Liver (tissue), 9 donors: ENCODE measurements around the gene SATB2. TPM values are rescaled to one million over a fixed set of nuclear protein-coding genes. Genes with fewer than 3 reads are reported as not detected.
A peak's percentile ranks its signal among the peaks of the same experiment; 100 is the strongest.

Source experiments
- DNase-seq: peaks from one replicate; pipeline ENCODE4 v3.0.0-alpha.2; 2017; ENCODE audit warnings: low spot score
- H3K27ac ChIP-seq, 2 donors: one replicate each; pipeline ENCODE4 v1.7.0; 2013; ENCODE audit warnings: inconsistent platforms in 2 of 2, low read length in 2 of 2, control low read depth in 1 of 2, low read depth in 1 of 2, mild to moderate bottlenecking in 1 of 2
- H3K27me3 ChIP-seq, 4 donors: one replicate each; pipeline versions ENCODE4 v1.6.1 to v1.7.0; 2013; ENCODE audit warnings: low read length in 3 of 4, inconsistent platforms in 1 of 4, mild to moderate bottlenecking in 1 of 4, moderate library complexity in 1 of 4; ENCODE audit not compliant: control insufficient read depth in 4 of 4, insufficient read depth in 4 of 4
- H3K36me3 ChIP-seq, 4 donors: one replicate each; pipeline versions ENCODE4 v1.6.1 to v1.7.0; 2013; ENCODE audit warnings: low read length in 3 of 4, mild to moderate bottlenecking in 3 of 4, low read depth in 1 of 4, moderate library complexity in 1 of 4; ENCODE audit not compliant: control insufficient read depth in 4 of 4, insufficient read depth in 3 of 4
- H3K4me1 ChIP-seq, 4 donors: one replicate each; pipeline versions ENCODE4 v1.6.1 to v1.7.0; 2013; ENCODE audit warnings: low read length in 3 of 4, mild to moderate bottlenecking in 3 of 4, moderate library complexity in 1 of 4; ENCODE audit not compliant: control insufficient read depth in 4 of 4, insufficient read depth in 4 of 4
- H3K4me3 ChIP-seq, 3 donors: one replicate each; pipeline versions ENCODE4 v1.6.1 to v1.7.0; 2013; ENCODE audit warnings: low read length in 3 of 3, control low read depth in 1 of 3, low read depth in 1 of 3, mild to moderate bottlenecking in 1 of 3
- H3K9ac ChIP-seq, 2 donors: one replicate each; pipeline ENCODE4 v1.7.0; 2013; ENCODE audit warnings: low read length in 2 of 2, mild to moderate bottlenecking in 2 of 2, moderate library complexity in 2 of 2, control low read depth in 1 of 2, low read depth in 1 of 2
- H3K9me3 ChIP-seq, 4 donors: one replicate each; pipeline versions ENCODE4 v1.6.1 to v1.7.0; 2013; ENCODE audit warnings: low read length in 3 of 4; ENCODE audit not compliant: control insufficient read depth in 4 of 4
- ATF3 ChIP-seq: IDR thresholded peaks from 2 replicates; pipeline ENCODE4 v1.6.1; 2016; ENCODE audit warnings: antibody characterized with exemption
- CTCF ChIP-seq: fragments of 150-350 bp; IDR thresholded peaks from 2 replicates; pipeline ENCODE4 v1.5.1; 2017; ENCODE audit warnings: improper control_type of control experiment, low read depth, low read length; ENCODE audit not compliant: missing input control
- EGR1 ChIP-seq, 2 donors: IDR thresholded peaks; 2 replicates each; pipeline ENCODE4 v1.6.1; 2016 to 2018; ENCODE audit warnings: antibody characterized with exemption in 2 of 2, low read depth in 2 of 2
- FOXA1 ChIP-seq: IDR thresholded peaks from 2 replicates; pipeline ENCODE4 v1.6.1; 2016; ENCODE audit warnings: antibody characterized with exemption
- FOXA2 ChIP-seq: IDR thresholded peaks from 2 replicates; pipeline ENCODE4 v1.6.1; 2016; ENCODE audit warnings: antibody characterized with exemption
- GABPA ChIP-seq, 2 donors: IDR thresholded peaks in 1 of 2; conservative IDR thresholded peaks in 1 of 2; 2 replicates each; pipeline ENCODE4 v1.6.1; 2016; ENCODE audit warnings: antibody characterized with exemption in 2 of 2, mild to moderate bottlenecking in 1 of 2, moderate library complexity in 1 of 2
- HNF4A ChIP-seq, 2 donors: conservative IDR thresholded peaks; 2 replicates each; pipeline ENCODE4 v1.6.1; 2016; ENCODE audit warnings: antibody characterized with exemption in 2 of 2, mild to moderate bottlenecking in 2 of 2
- HNF4G ChIP-seq: IDR thresholded peaks from 2 replicates; pipeline ENCODE4 v1.6.1; 2016; ENCODE audit warnings: antibody characterized with exemption
- JUND ChIP-seq, 2 donors: IDR thresholded peaks; 2 replicates each; pipeline ENCODE4 v1.6.1; 2016; ENCODE audit warnings: antibody characterized with exemption in 2 of 2
- MAX ChIP-seq: IDR thresholded peaks from 2 replicates; pipeline ENCODE4 v1.6.1; 2016; ENCODE audit warnings: antibody characterized with exemption
- NR2F2 ChIP-seq: IDR thresholded peaks from 2 replicates; pipeline ENCODE4 v1.6.1; 2016; ENCODE audit warnings: antibody characterized with exemption
- RAD21 ChIP-seq, 2 donors: IDR thresholded peaks; 2 replicates each; pipeline ENCODE4 v1.6.1; 2016; ENCODE audit warnings: antibody characterized with exemption in 2 of 2, mild to moderate bottlenecking in 2 of 2
- REST ChIP-seq: IDR thresholded peaks from 2 replicates; pipeline ENCODE4 v1.6.1; 2016; ENCODE audit warnings: antibody characterized with exemption, mild to moderate bottlenecking
- RXRA ChIP-seq, 2 donors: IDR thresholded peaks; 2 replicates each; pipeline ENCODE4 v1.6.1; 2017 to 2018; ENCODE audit warnings: antibody characterized with exemption in 2 of 2, mild to moderate bottlenecking in 1 of 2
- SP1 ChIP-seq: IDR thresholded peaks from 2 replicates; pipeline ENCODE4 v1.6.1; 2018; ENCODE audit warnings: antibody characterized with exemption, mild to moderate bottlenecking
- YY1 ChIP-seq: IDR thresholded peaks from 2 replicates; pipeline ENCODE4 v1.6.1; 2016; ENCODE audit warnings: antibody characterized with exemption, mild to moderate bottlenecking
- ZBTB33 ChIP-seq: IDR thresholded peaks from 2 replicates; pipeline ENCODE4 v1.6.1; 2016; ENCODE audit warnings: antibody characterized with exemption
- WGBS: extraction: QIAGEN DNeasy Blood & Tissue Kit; methylation state at CpG from one replicate; pipeline ENCODE4 v1.1.7; 2013; 5-methylcytosine and 5-hydroxymethylcytosine counted together
- polyA plus RNA-seq, 2 donors: library from polyadenylated mRNA; stranded (reverse) in 1 of 2; unstranded in 1 of 2; fragments of 200-250 nt in 1 of 2; fragments of >200 nt in 1 of 2; fragmentation: Nextera tagmentation in 1 of 2; extraction: Ambion mirVana in 1 of 2; gene quantifications; one replicate each; pipeline versions ENCODE4 v1.2.1 to v1.2.3, GENCODE V29; 2013 to 2015
- total RNA-seq, 2 donors: library from RNA; depleted of rRNA; stranded (reverse); fragments of >200 nt; gene quantifications; one replicate each; pipeline ENCODE4 v1.2.3, GENCODE V29; 2014
- donor health status: healthy.
- donor health status: healthy.
- donor health status: healthy.
- donor health status: healthy.
- donor health status: healthy.

SATB2 gene
- total and polyA plus RNA-seq, 4 donors, result 0.19 to 2.3 (median 0.91) TPM

GRCh38 chr2:199460101-199460671 lies 2.4 kb upstream of the SATB2 start:
- no peak for DNase-seq
- WGBS, result 6% methylated on average over 14 of the region's 14 CpGs
- H3K9me3 ChIP-seq, result no peaks in the 10 kb centered on the region
- peak overlapping the region; percentile 82 to 99 (median 95) for H3K4me3 ChIP-seq
- no peak overlapping the region for H3K9ac ChIP-seq
- no peaks in the 10 kb centered on the region for H3K36me3 ChIP-seq
- H3K27me3 ChIP-seq, result peaks cover 0 to 34% (median 10%) of the 10 kb centered on the region in 4 donors
- no peak overlapping the region for H3K27ac ChIP-seq
- H3K4me1 ChIP-seq, result peaks cover 28 to 63% (median 45%) of the 10 kb centered on the region in 4 donors
- TF ChIP-seq EGR1 (IDR thresholded peaks at IDR 0.05; ENCODE audit: low read depth in 2 of 2), result no peak
- no peak for TF ChIP-seq SP1
- no peak for TF ChIP-seq RAD21 (IDR thresholded peaks at IDR 0.05)
- TF ChIP-seq FOXA2, result no peak
- TF ChIP-seq ATF3, result no peak
- no peak for TF ChIP-seq HNF4A (conservative IDR thresholded peaks at IDR 0.05)
- no peak for TF ChIP-seq REST
- TF ChIP-seq FOXA1, result no peak
- TF ChIP-seq HNF4G, result no peak
- no peak for TF ChIP-seq NR2F2
- TF ChIP-seq JUND (IDR thresholded peaks at IDR 0.05), result no peak
- TF ChIP-seq GABPA (IDR thresholded peaks at IDR 0.05 in 1 of 2, conservative IDR thresholded peaks at IDR 0.05 in 1 of 2), result no peak

- H3K36me3 ChIP-seq, result no peaks in the 10 kb centered on the region
- H3K9me3 ChIP-seq, result no peaks in the 10 kb centered on the region
- DNase-seq, result peak; percentile 80
- TF ChIP-seq RAD21 (IDR thresholded peaks at IDR 0.05), result peak in 1 of 2 donors; percentile 7
- TF ChIP-seq HNF4A (conservative IDR thresholded peaks at IDR 0.05), result peak in 1 of 2 donors; percentile 10
- no peak for TF ChIP-seq ATF3
- no peak for TF ChIP-seq JUND (IDR thresholded peaks at IDR 0.05)
- TF ChIP-seq FOXA2, result no peak
- TF ChIP-seq MAX, result peak; percentile 77
- peak; percentile 8 for TF ChIP-seq SP1
- no peak for TF ChIP-seq NR2F2
- TF ChIP-seq RXRA (IDR thresholded peaks at IDR 0.05), result peak in 1 of 2 donors; percentile 32
- no peak for TF ChIP-seq FOXA1
- peak; percentile 27 for TF ChIP-seq REST
- TF ChIP-seq YY1, result peak; percentile 73
- peak; percentile 93 for TF ChIP-seq ZBTB33
- no peak for TF ChIP-seq GABPA (IDR thresholded peaks at IDR 0.05 in 1 of 2, conservative IDR thresholded peaks at IDR 0.05 in 1 of 2)
- TF ChIP-seq EGR1 (IDR thresholded peaks at IDR 0.05; ENCODE audit: low read depth in 2 of 2), result peak in 1 of 2 donors; percentile 42
- no peak for TF ChIP-seq CTCF
- H3K27me3 ChIP-seq, result peaks cover 0 to 27% (median 6%) of the 10 kb centered on the region in 4 donors
- H3K4me3 ChIP-seq, result peak overlapping the region; percentile 82 to 99 (median 95)
- WGBS, result under 1% methylated on average over 70 of the region's 70 CpGs
- H3K9ac ChIP-seq, result peak overlapping the region; percentile 78
- peaks cover 28 to 60% (median 43%) of the 10 kb centered on the region in 4 donors for H3K4me1 ChIP-seq
- peak overlapping the region; percentile 50 to 57 for H3K27ac ChIP-seq
Observed at GRCh38 chr2:199459286-199460100, 1.8 kb upstream of the SATB2 start.
